GM12878 (cell line): ENCODE measurements around the gene CYB5R3. TPM values are rescaled to one million over a fixed set of nuclear protein-coding genes. Genes with fewer than 3 reads are reported as not detected.

ENCODE experiments used
- ATAC-seq: fragments of 200-7000 bp; cut with Tn5 transposase; 3 replicates; pipeline ENCODE4 v1.9.1; 2020; ENCODE audit warnings: mild to moderate bottlenecking, moderate library complexity
- BruUV-seq: library from RNA; stranded (reverse); fragments of 400-500 nt; replicated peaks from 2 replicates; lab custom pipeline; 2021; lab: Mats Ljungman, UMichigan
- CTCF ChIA-PET: fragments of 300-600 bp; sonication (Branson Sonifier 250); formaldehyde crosslinking; extraction: SDS; loops from one replicate; lab custom pipeline; 2021; ENCODE audit warnings: inconsistent platforms; lab: Yijun Ruan, JAX
- POLR2A ChIA-PET: fragments of 350-600 bp; formaldehyde crosslinking; extraction: SDS; loops from one replicate; lab custom pipeline; 2021; ENCODE audit warnings: inconsistent platforms; lab: Charles Lee
- RAD21 ChIA-PET: fragments of 300-600 bp; sonication (Branson Sonifier 250); formaldehyde crosslinking; loops from one replicate; lab custom pipeline; 2023; ENCODE audit warnings: antibody characterized with exemption; ENCODE audit not compliant: unreplicated experiment; lab: Charles Lee
- SMC1A ChIA-PET: fragments of 300-600 bp; sonication (Branson Sonifier 250); formaldehyde crosslinking; loops from one replicate; lab custom pipeline; 2023; ENCODE audit not compliant: unreplicated experiment, uncharacterized antibody; lab: Charles Lee
- DNase-seq: peaks from one replicate; pipeline ENCODE4 v3.0.0-alpha.2; 2011; ENCODE audit warnings: low read depth, low spot score
- FAIRE-seq: peaks from 3 replicates; lab custom pipeline; 2011; peaks lifted over from hg19 to GRCh38; lab: Jason Lieb, UNC
- H2AFZ ChIP-seq: 2 replicates; pipeline ENCODE4 v1.6.0; 2011; ENCODE audit warnings: low read depth, low read length, control low read depth; ENCODE audit not compliant: control insufficient read depth
- H3K27ac ChIP-seq: 2 replicates; pipeline ENCODE4 v1.5.1; 2011; ENCODE audit warnings: control low read depth; ENCODE audit not compliant: control insufficient read depth, insufficient read depth
- H3K27me3 ChIP-seq, 2 experiments: replicated peaks in 1 of 2; 2 replicates each; pipeline versions ENCODE4 v1.6.0 to v1.6.1; 2011; ENCODE audit warnings: low read length in 1 of 2; ENCODE audit not compliant: control insufficient read depth in 2 of 2, insufficient read depth in 2 of 2
- H3K36me3 ChIP-seq, 2 experiments: 2 replicates each; pipeline ENCODE4 v1.5.1; 2011; ENCODE audit warnings: low read length in 1 of 2; ENCODE audit not compliant: control insufficient read depth in 2 of 2, insufficient read depth in 2 of 2
- H3K4me1 ChIP-seq: 2 replicates; pipeline ENCODE4 v1.6.1; 2011; ENCODE audit warnings: mild to moderate bottlenecking, low read length, moderate library complexity, mixed read lengths; ENCODE audit not compliant: control insufficient read depth, insufficient read depth
- H3K4me2 ChIP-seq: 2 replicates; pipeline ENCODE4 v1.6.0; 2011; ENCODE audit warnings: control low read depth; ENCODE audit not compliant: control insufficient read depth, insufficient read depth
- H3K4me3 ChIP-seq: fragments of 200-600 bp; sonication (generic); 2 replicates; pipeline ENCODE4 v1.5.1; 2016
- H3K79me2 ChIP-seq: 2 replicates; pipeline ENCODE4 v1.6.0; 2011; ENCODE audit warnings: low read length; ENCODE audit not compliant: control insufficient read depth, insufficient read depth
- H3K9ac ChIP-seq: 2 replicates; pipeline ENCODE4 v1.8.0; 2011; ENCODE audit warnings: low read length, control low read depth, mixed read lengths; ENCODE audit not compliant: control insufficient read depth, insufficient read depth
- H3K9me3 ChIP-seq: replicated peaks from 3 replicates; pipeline ENCODE4 v1.5.1; 2011; ENCODE audit warnings: mild to moderate bottlenecking, low read length; ENCODE audit not compliant: control insufficient read depth, insufficient read depth
- H4K20me1 ChIP-seq: 2 replicates; pipeline ENCODE4 v1.6.0; 2011; ENCODE audit not compliant: control insufficient read depth, insufficient read depth
- EP300 ChIP-seq, 2 experiments: fragments of 150-350 bp in 1 of 2; IDR thresholded peaks; 2 replicates each; pipeline ENCODE4 v1.6.1; 2011 to 2012; ENCODE audit warnings: low read depth in 2 of 2, low read length in 2 of 2, borderline replicate concordance in 1 of 2, improper control_type of control experiment in 1 of 2, inconsistent platforms in 1 of 2; ENCODE audit not compliant: control insufficient read depth in 1 of 2
- FOS ChIP-seq: IDR thresholded peaks from 3 replicates; pipeline ENCODE4 v1.6.1; 2011; ENCODE audit warnings: borderline replicate concordance; ENCODE audit not compliant: insufficient read length; ENCODE audit errors: extremely low read depth
- FOXK2 ChIP-seq: fragments of 450-650 bp; IDR thresholded peaks from 2 replicates; pipeline ENCODE4 v1.6.1; 2017; ENCODE audit warnings: mild to moderate bottlenecking, moderate library complexity
- FOXM1 ChIP-seq: IDR thresholded peaks from 2 replicates; pipeline ENCODE4 v1.6.1; 2012; ENCODE audit warnings: low read depth, mild to moderate bottlenecking, inconsistent platforms, low read length, moderate library complexity
- NR2C2 ChIP-seq: IDR thresholded peaks from 2 replicates; pipeline ENCODE4 v1.6.1; 2011; ENCODE audit warnings: borderline replicate concordance, low read depth; ENCODE audit not compliant: control insufficient read depth, insufficient read length
- SMC3 ChIP-seq: IDR thresholded peaks from 2 replicates; pipeline ENCODE4 v1.6.1; 2011; ENCODE audit warnings: low read length, improper control_type of control experiment, borderline replicate concordance
- YY1 ChIP-seq: IDR thresholded peaks from 2 replicates; pipeline ENCODE4 v1.6.1; 2011; ENCODE audit warnings: low read depth, mild to moderate bottlenecking, low read length
- ZNF207 ChIP-seq: fragments of 450-650 bp; IDR thresholded peaks from 2 replicates; pipeline ENCODE4 v1.6.1; 2014; ENCODE audit warnings: antibody characterized with exemption, mild to moderate bottlenecking, borderline replicate concordance
- ZNF274 ChIP-seq: IDR thresholded peaks from one replicate; pipeline ENCODE4 v1.8.0; 2011; ENCODE audit not compliant: insufficient read length, insufficient read depth
- WGBS: methylation state at CpG from one replicate; pipeline ENCODE4 v1.1.6; 2016; ENCODE audit warnings: low lambda C conversion rate; ENCODE audit not compliant: insufficient replicate concordance, insufficient coverage; ENCODE audit errors: missing lambda C conversion rate; 5-methylcytosine and 5-hydroxymethylcytosine counted together
- in situ Hi-C: fragments of 300-500 bp; cut with MboI; formaldehyde crosslinking; loops from 9 replicates; pipeline ENCODE4 v1.14.3; 2018; ENCODE audit warnings: mixed read lengths
- intact Hi-C: fragments of 100-400 bp; cut with micrococcal nuclease; formaldehyde crosslinking; loops from one replicate; pipeline ENCODE4 v1.14.2; 2022; ENCODE audit not compliant: unreplicated experiment
- polyA plus RNA-seq, 11 experiments: library from polyadenylated mRNA; depleted of rRNA in 4 of 11; unstranded in 6 of 11; stranded (reverse) in 5 of 11; fragments of >200 nt; fragmentation: Nextera tagmentation in 4 of 11; fragmentation: Illumina TruSeq in 1 of 11; extraction: Ambion mirVana in 4 of 11; extraction: Trizol in 1 of 11; gene quantifications; 1 replicate in 1 of 11; 2 replicates in 10 of 11; pipeline versions ENCODE4 v1.2.1 to v1.2.3, GENCODE V29; 2011 to 2016; ENCODE audit warnings: inconsistent platforms in 2 of 11, missing spikeins in 2 of 11, low read depth in 1 of 11
- total RNA-seq, 4 experiments: library from RNA; depleted of rRNA in 3 of 4; stranded (reverse); fragments of >200 nt in 3 of 4; fragmentation: Illumina TruSeq in 1 of 4; extraction: Trizol in 1 of 4; gene quantifications; 2 replicates each; pipeline versions ENCODE4 v1.2.1 to v1.2.3, GENCODE V29; 2013 to 2021

Gene CYB5R3
- total and polyA plus RNA-seq, 10 of the 15 experiments (the other 5 are each of a cell fraction or from before 2014, with no cell fraction given): 2.0 to 119 (median 67.8) TPM

DNA sequence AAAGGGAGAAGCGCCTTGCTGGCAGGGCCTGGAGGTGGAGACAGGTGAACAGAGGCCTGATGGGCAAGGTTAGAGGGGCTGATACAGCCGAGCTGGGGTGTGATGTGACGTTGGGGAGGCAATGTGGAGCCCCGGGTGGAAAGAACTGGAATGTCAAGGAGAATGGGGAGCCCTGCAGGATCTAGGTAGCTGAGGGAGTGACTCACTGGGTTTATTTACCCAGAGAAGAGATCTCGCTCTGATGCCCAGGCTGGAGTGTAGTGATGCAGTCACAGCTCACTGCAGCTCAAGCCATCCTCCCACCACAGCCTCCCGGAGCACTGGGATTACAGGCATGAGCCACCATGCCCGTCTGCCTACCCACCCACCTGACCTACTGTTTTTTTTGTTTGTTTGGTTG, 1.9 kb upstream of the CYB5R3 start:
- H2AFZ ChIP-seq: no peak overlapping the region
- no peaks in the 10 kb centered on the region for H3K36me3 ChIP-seq
- 60% methylated on average over 7 of the region's 7 CpGs for WGBS
- in situ Hi-C loops: loop anchor here (25.0 kb wide), 1 partner anchor 1386 kb away; no protein-coding TSS in a partner anchor
- no TSS peak for BruUV-seq
- SMC1A ChIA-PET: interaction anchor here (1.0 kb wide), 1 partner anchor 204 kb away, joined by 3 read pairs; no protein-coding TSS in a partner anchor
- no peaks in the 10 kb centered on the region for H3K27me3 ChIP-seq
- CTCF ChIA-PET: interaction anchor here (1.1 to 1.2 kb wide), 2 partner anchors 9 to 271 kb away, joined by 3 to 4 read pairs; no protein-coding TSS in a partner anchor
- H3K79me2 ChIP-seq: peaks cover 26% of the 10 kb centered on the region
- H3K4me1 ChIP-seq: peaks cover 17% of the 10 kb centered on the region
- TF ChIP-seq ZNF274: no peak
- no peak for TF ChIP-seq FOXM1
- TF ChIP-seq FOXK2: no peak
- no peak for TF ChIP-seq EP300 (IDR thresholded peaks at IDR 0.05; ENCODE audit: borderline replicate concordance in 1 of 2, control insufficient read depth in 1 of 2, low read depth in 2 of 2, low read length in 2 of 2)
- no peak for TF ChIP-seq FOS
- no peak for TF ChIP-seq SMC3
- TF ChIP-seq YY1: no peak
- no peak for TF ChIP-seq ZNF207
- TF ChIP-seq NR2C2: no peak
- DNase-seq (no peak), ATAC-seq (no peak), FAIRE-seq (no peak)
- intact Hi-C loops: no loop called here
- no peak overlapping the region for H3K27ac ChIP-seq
- no peak overlapping the region for H3K4me3 ChIP-seq
- H3K4me2 ChIP-seq: no peak overlapping the region
- no peaks in the 10 kb centered on the region for H4K20me1 ChIP-seq
- POLR2A ChIA-PET: interaction anchor here (0.6 to 0.7 kb wide), 2 partner anchors 172 to 756 kb away, joined by 3 read pairs; no protein-coding TSS in a partner anchor
- H3K9me3 ChIP-seq: no peaks in the 10 kb centered on the region
- H3K9ac ChIP-seq: no peak overlapping the region
- RAD21 ChIA-PET: no interaction called here
